GM23338 (cell line): ENCODE data around the gene NRIP1. TPM values are rescaled to one million over a fixed set of nuclear protein-coding genes. Genes with fewer than 3 reads are reported as not detected.
A peak's percentile ranks its signal among the peaks of the same experiment; 100 is the strongest.

Experiments used
- ATAC-seq: fragments of 200-7000 bp; cut with Tn5 transposase; 3 replicates; pipeline ENCODE4 v1.9.1; 2020
- DNase-seq: peaks from one replicate; pipeline ENCODE4 v3.0.0-alpha.2; 2015; ENCODE audit warnings: low spot score
- H2AFZ ChIP-seq: fragments of 200-600 bp; sonication (generic); 2 replicates; pipeline ENCODE4 v1.8.0; 2016; ENCODE audit warnings: antibody characterized with exemption, mild to moderate bottlenecking, moderate library complexity
- H3F3A ChIP-seq: fragments of 200-600 bp; sonication (generic); replicated peaks from 2 replicates; pipeline ENCODE4 v1.8.0; 2017; ENCODE audit warnings: antibody characterized with exemption, mixed run types, low read depth
- H3K27ac ChIP-seq: fragments of 200-600 bp; sonication (generic); 2 replicates; pipeline ENCODE4 v1.6.1; 2016; ENCODE audit warnings: low read depth
- H3K27me3 ChIP-seq: fragments of 200-600 bp; sonication (generic); 2 replicates; pipeline ENCODE4 v1.8.0; 2016; ENCODE audit warnings: mild to moderate bottlenecking, mixed run types, moderate library complexity; ENCODE audit not compliant: insufficient read depth
- H3K36me3 ChIP-seq: fragments of 200-600 bp; sonication (generic); 2 replicates; pipeline ENCODE4 v1.8.0; 2016; ENCODE audit warnings: mild to moderate bottlenecking; ENCODE audit not compliant: insufficient read depth
- H3K4me1 ChIP-seq: fragments of 200-600 bp; sonication (generic); 2 replicates; pipeline ENCODE4 v1.8.0; 2016; ENCODE audit warnings: mild to moderate bottlenecking, moderate library complexity; ENCODE audit not compliant: insufficient read depth
- H3K4me2 ChIP-seq: fragments of 200-600 bp; sonication (generic); 2 replicates; pipeline ENCODE4 v1.7.1; 2017; ENCODE audit warnings: mixed run types
- H3K4me3 ChIP-seq: fragments of 200-600 bp; sonication (generic); 2 replicates; pipeline ENCODE4 v1.6.1; 2016; ENCODE audit warnings: mixed run types
- H3K79me2 ChIP-seq: fragments of 200-600 bp; sonication (generic); replicated peaks from 2 replicates; pipeline ENCODE4 v1.8.0; 2017; ENCODE audit warnings: mild to moderate bottlenecking; ENCODE audit not compliant: insufficient read depth
- H3K9me2 ChIP-seq: fragments of 200-600 bp; sonication (generic); 2 replicates; pipeline ENCODE4 v1.8.0; 2017; ENCODE audit not compliant: insufficient read depth
- H4K20me1 ChIP-seq: fragments of 200-600 bp; sonication (generic); replicated peaks from 2 replicates; pipeline ENCODE4 v1.8.0; 2017; ENCODE audit warnings: mild to moderate bottlenecking; ENCODE audit not compliant: insufficient read depth
- H3K27ac Mint-ChIP-seq: 2 replicates; pipeline ENCODE4 v1.8.0; 2020; ENCODE audit warnings: inconsistent platforms, mild to moderate bottlenecking, moderate library complexity, mixed read lengths
- H3K27me3 Mint-ChIP-seq: 3 replicates; pipeline ENCODE4 v1.8.0; 2022; ENCODE audit warnings: low read depth, mild to moderate bottlenecking, moderate library complexity, mixed read lengths, inconsistent platforms; ENCODE audit not compliant: insufficient read depth, poor library complexity
- H3K36me3 Mint-ChIP-seq: 3 replicates; pipeline ENCODE4 v1.8.0; 2021; ENCODE audit warnings: low read depth, mild to moderate bottlenecking, inconsistent platforms, moderate library complexity, mixed read lengths
- H3K4me1 Mint-ChIP-seq: 3 replicates; pipeline ENCODE4 v1.8.0; 2020; ENCODE audit warnings: mild to moderate bottlenecking, inconsistent platforms, mixed read lengths
- H3K4me3 Mint-ChIP-seq: 3 replicates; pipeline ENCODE4 v1.8.0; 2021; ENCODE audit warnings: moderate library complexity, mild to moderate bottlenecking, inconsistent platforms, mixed read lengths
- H3K9me3 Mint-ChIP-seq: 3 replicates; pipeline ENCODE4 v1.8.0; 2020; ENCODE audit warnings: moderate library complexity, mild to moderate bottlenecking, inconsistent platforms, mixed read lengths
- CREB1 ChIP-seq: fragments of 250-450 bp; sonication (Bioruptor Pico); IDR thresholded peaks from 2 replicates; pipeline ENCODE4 v1.5.0; 2020; ENCODE audit warnings: low read depth, mild to moderate bottlenecking, moderate library complexity
- EZH2 ChIP-seq: fragments of 200-600 bp; sonication (generic); IDR thresholded peaks from one replicate; pipeline ENCODE4 v1.8.0; 2017; ENCODE audit warnings: antibody characterized with exemption, mild to moderate bottlenecking, low read depth; ENCODE audit not compliant: unreplicated experiment
- EZH2phosphoT487 ChIP-seq: fragments of 200-600 bp; sonication (generic); IDR thresholded peaks from one replicate; pipeline ENCODE4 v1.8.1; 2018; ENCODE audit warnings: antibody characterized with exemption; ENCODE audit not compliant: unreplicated experiment
- JUNB ChIP-seq: IDR thresholded peaks from one replicate; pipeline ENCODE4 v1.6.1; 2016; ENCODE audit warnings: antibody characterized with exemption; ENCODE audit not compliant: unreplicated experiment
- NANOG ChIP-seq: IDR thresholded peaks from 2 replicates; pipeline ENCODE4 v1.6.1; 2016; ENCODE audit warnings: antibody characterized with exemption, borderline replicate concordance
- POLR2AphosphoS5 ChIP-seq: IDR thresholded peaks from 2 replicates; pipeline ENCODE4 v1.6.1; 2016; ENCODE audit warnings: antibody characterized with exemption, low read depth
- STAT1 ChIP-seq: IDR thresholded peaks from one replicate; pipeline ENCODE4 v1.6.1; 2016; ENCODE audit warnings: antibody characterized with exemption; ENCODE audit not compliant: unreplicated experiment
- ZNF114 ChIP-seq: fragments of 250-450 bp; sonication (Bioruptor Pico); IDR thresholded peaks from 2 replicates; pipeline ENCODE4 v1.5.0; 2020; ENCODE audit warnings: mild to moderate bottlenecking, moderate library complexity
- ZNF331 ChIP-seq: fragments of 250-450 bp; sonication (Bioruptor Pico); IDR thresholded peaks from 2 replicates; pipeline ENCODE4 v1.5.0; 2020; ENCODE audit warnings: low read depth, mild to moderate bottlenecking, moderate library complexity
- polyA plus RNA-seq: library from polyadenylated mRNA; unstranded; fragments of >200 nt; fragmentation: Nextera tagmentation; extraction: Ambion mirVana; gene quantifications from 2 replicates; pipeline ENCODE4 v1.2.1, GENCODE V29; 2016
- total RNA-seq: library from RNA; depleted of rRNA; stranded (reverse); fragments of >200 nt; shearing (Covaris generic); gene quantifications from 2 replicates; pipeline ENCODE4 v1.2.3, GENCODE V29; 2014
- TF ChIP-seq, protein P1 (sequence below): fragments of 250-450 bp; sonication (Bioruptor Pico); IDR thresholded peaks from 2 replicates; pipeline ENCODE4 v1.5.0; 2020; ENCODE audit warnings: mild to moderate bottlenecking, moderate library complexity
- TF ChIP-seq, protein P2 (sequence below), 2 experiments: fragments of 200-600 bp in 1 of 2; sonication (generic) in 1 of 2; conservative IDR thresholded peaks; 2 replicates each; pipeline versions ENCODE4 v1.5.1 to v1.6.1; 2016 to 2017; ENCODE audit warnings: antibody characterized with exemption in 2 of 2, low read depth in 2 of 2, mild to moderate bottlenecking in 2 of 2, moderate library complexity in 1 of 2
- TF ChIP-seq, protein P3 (sequence below): IDR thresholded peaks from one replicate; pipeline ENCODE4 v1.6.1; 2018; ENCODE audit warnings: antibody characterized with exemption; ENCODE audit not compliant: unreplicated experiment
- TF ChIP-seq, protein P4 (sequence below): IDR thresholded peaks from 2 replicates; pipeline ENCODE4 v1.6.1; 2016; ENCODE audit warnings: antibody characterized with exemption

The NRIP1 gene
- total and polyA plus RNA-seq, 2 experiments from 2014 or later: 3.0 to 9.0 TPM

DNA sequence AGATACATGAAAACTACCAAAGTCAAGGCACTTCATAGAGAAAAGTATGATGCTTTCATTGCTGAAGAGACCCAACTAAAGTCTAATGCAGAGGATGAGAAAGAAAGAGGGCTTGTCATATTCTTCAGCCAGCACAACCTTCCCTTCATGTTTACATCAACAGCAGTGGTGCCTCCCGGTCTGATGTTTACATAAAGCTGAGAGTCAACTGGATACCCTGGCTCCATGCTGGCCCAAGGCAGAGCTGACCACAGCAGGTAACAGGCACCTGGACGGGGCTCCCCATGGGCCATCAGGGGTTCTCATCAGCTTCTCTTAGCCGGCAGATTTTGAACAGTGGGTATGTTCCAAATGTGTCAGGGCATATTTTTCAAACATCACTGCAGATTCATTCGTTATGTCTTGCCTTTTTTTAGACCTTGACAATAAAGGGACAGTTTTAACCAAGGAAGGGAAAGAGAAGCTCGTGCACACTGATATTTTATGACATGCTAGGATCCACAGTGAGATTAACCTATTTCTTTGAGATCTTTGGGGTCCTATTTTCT, 117.1 kb downstream of the NRIP1 start:
- no peaks in the 10 kb centered on the region; the same call in 1 of the 2 replicates for H3K9me2 ChIP-seq
- no peaks in the 10 kb centered on the region for H3K27me3 Mint-ChIP-seq
- no peaks in the 10 kb centered on the region for H4K20me1 ChIP-seq
- peaks cover 6% of the 10 kb centered on the region; the same call in 1 of the 2 replicates for H3K4me1 ChIP-seq
- TF ChIP-seq STAT1: no peak
- TF ChIP-seq POLR2AphosphoS5: no peak
- TF ChIP-seq, protein P1, sequence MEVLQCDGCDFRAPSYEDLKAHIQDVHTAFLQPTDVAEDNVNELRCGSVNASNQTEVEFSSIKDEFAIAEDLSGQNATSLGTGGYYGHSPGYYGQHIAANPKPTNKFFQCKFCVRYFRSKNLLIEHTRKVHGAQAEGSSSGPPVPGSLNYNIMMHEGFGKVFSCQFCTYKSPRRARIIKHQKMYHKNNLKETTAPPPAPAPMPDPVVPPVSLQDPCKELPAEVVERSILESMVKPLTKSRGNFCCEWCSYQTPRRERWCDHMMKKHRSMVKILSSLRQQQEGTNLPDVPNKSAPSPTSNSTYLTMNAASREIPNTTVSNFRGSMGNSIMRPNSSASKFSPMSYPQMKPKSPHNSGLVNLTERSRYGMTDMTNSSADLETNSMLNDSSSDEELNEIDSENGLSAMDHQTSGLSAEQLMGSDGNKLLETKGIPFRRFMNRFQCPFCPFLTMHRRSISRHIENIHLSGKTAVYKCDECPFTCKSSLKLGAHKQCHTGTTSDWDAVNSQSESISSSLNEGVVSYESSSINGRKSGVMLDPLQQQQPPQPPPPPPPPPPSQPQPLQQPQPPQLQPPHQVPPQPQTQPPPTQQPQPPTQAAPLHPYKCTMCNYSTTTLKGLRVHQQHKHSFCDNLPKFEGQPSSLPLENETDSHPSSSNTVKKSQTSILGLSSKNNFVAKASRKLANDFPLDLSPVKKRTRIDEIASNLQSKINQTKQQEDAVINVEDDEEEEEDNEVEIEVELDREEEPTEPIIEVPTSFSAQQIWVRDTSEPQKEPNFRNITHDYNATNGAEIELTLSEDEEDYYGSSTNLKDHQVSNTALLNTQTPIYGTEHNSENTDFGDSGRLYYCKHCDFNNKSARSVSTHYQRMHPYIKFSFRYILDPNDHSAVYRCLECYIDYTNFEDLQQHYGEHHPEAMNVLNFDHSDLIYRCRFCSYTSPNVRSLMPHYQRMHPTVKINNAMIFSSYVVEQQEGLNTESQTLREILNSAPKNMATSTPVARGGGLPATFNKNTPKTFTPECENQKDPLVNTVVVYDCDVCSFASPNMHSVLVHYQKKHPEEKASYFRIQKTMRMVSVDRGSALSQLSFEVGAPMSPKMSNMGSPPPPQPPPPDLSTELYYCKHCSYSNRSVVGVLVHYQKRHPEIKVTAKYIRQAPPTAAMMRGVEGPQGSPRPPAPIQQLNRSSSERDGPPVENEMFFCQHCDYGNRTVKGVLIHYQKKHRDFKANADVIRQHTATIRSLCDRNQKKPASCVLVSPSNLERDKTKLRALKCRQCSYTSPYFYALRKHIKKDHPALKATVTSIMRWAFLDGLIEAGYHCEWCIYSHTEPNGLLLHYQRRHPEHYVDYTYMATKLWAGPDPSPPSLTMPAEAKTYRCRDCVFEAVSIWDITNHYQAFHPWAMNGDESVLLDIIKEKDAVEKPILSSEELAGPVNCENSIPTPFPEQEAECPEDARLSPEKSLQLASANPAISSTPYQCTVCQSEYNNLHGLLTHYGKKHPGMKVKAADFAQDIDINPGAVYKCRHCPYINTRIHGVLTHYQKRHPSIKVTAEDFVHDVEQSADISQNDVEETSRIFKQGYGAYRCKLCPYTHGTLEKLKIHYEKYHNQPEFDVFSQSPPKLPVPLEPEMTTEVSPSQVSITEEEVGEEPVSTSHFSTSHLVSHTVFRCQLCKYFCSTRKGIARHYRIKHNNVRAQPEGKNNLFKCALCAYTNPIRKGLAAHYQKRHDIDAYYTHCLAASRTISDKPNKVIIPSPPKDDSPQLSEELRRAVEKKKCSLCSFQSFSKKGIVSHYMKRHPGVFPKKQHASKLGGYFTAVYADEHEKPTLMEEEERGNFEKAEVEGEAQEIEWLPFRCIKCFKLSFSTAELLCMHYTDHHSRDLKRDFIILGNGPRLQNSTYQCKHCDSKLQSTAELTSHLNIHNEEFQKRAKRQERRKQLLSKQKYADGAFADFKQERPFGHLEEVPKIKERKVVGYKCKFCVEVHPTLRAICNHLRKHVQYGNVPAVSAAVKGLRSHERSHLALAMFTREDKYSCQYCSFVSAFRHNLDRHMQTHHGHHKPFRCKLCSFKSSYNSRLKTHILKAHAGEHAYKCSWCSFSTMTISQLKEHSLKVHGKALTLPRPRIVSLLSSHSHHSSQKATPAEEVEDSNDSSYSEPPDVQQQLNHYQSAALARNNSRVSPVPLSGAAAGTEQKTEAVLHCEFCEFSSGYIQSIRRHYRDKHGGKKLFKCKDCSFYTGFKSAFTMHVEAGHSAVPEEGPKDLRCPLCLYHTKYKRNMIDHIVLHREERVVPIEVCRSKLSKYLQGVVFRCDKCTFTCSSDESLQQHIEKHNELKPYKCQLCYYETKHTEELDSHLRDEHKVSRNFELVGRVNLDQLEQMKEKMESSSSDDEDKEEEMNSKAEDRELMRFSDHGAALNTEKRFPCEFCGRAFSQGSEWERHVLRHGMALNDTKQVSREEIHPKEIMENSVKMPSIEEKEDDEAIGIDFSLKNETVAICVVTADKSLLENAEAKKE (CRISPR knock-in tag): no peak
- TF ChIP-seq EZH2phosphoT487: no peak
- TF ChIP-seq, protein P2, sequence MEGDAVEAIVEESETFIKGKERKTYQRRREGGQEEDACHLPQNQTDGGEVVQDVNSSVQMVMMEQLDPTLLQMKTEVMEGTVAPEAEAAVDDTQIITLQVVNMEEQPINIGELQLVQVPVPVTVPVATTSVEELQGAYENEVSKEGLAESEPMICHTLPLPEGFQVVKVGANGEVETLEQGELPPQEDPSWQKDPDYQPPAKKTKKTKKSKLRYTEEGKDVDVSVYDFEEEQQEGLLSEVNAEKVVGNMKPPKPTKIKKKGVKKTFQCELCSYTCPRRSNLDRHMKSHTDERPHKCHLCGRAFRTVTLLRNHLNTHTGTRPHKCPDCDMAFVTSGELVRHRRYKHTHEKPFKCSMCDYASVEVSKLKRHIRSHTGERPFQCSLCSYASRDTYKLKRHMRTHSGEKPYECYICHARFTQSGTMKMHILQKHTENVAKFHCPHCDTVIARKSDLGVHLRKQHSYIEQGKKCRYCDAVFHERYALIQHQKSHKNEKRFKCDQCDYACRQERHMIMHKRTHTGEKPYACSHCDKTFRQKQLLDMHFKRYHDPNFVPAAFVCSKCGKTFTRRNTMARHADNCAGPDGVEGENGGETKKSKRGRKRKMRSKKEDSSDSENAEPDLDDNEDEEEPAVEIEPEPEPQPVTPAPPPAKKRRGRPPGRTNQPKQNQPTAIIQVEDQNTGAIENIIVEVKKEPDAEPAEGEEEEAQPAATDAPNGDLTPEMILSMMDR (conservative IDR thresholded peaks at IDR 0.05; ENCODE audit: low read depth in 2 of 2): no peak
- TF ChIP-seq JUNB: no peak
- TF ChIP-seq, protein P3, sequence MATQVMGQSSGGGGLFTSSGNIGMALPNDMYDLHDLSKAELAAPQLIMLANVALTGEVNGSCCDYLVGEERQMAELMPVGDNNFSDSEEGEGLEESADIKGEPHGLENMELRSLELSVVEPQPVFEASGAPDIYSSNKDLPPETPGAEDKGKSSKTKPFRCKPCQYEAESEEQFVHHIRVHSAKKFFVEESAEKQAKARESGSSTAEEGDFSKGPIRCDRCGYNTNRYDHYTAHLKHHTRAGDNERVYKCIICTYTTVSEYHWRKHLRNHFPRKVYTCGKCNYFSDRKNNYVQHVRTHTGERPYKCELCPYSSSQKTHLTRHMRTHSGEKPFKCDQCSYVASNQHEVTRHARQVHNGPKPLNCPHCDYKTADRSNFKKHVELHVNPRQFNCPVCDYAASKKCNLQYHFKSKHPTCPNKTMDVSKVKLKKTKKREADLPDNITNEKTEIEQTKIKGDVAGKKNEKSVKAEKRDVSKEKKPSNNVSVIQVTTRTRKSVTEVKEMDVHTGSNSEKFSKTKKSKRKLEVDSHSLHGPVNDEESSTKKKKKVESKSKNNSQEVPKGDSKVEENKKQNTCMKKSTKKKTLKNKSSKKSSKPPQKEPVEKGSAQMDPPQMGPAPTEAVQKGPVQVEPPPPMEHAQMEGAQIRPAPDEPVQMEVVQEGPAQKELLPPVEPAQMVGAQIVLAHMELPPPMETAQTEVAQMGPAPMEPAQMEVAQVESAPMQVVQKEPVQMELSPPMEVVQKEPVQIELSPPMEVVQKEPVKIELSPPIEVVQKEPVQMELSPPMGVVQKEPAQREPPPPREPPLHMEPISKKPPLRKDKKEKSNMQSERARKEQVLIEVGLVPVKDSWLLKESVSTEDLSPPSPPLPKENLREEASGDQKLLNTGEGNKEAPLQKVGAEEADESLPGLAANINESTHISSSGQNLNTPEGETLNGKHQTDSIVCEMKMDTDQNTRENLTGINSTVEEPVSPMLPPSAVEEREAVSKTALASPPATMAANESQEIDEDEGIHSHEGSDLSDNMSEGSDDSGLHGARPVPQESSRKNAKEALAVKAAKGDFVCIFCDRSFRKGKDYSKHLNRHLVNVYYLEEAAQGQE: no peak
- TF ChIP-seq EZH2: no peak
- no peak for TF ChIP-seq NANOG
- no peak for TF ChIP-seq ZNF114 (CRISPR knock-in tag)
- TF ChIP-seq ZNF331 (CRISPR knock-in tag): no peak
- TF ChIP-seq, protein P4, sequence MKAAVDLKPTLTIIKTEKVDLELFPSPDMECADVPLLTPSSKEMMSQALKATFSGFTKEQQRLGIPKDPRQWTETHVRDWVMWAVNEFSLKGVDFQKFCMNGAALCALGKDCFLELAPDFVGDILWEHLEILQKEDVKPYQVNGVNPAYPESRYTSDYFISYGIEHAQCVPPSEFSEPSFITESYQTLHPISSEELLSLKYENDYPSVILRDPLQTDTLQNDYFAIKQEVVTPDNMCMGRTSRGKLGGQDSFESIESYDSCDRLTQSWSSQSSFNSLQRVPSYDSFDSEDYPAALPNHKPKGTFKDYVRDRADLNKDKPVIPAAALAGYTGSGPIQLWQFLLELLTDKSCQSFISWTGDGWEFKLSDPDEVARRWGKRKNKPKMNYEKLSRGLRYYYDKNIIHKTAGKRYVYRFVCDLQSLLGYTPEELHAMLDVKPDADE: no peak
- TF ChIP-seq CREB1 (CRISPR knock-in tag): no peak
- H3K9me3 Mint-ChIP-seq: peaks cover 6% of the 10 kb centered on the region
- no peaks in the 10 kb centered on the region for H3F3A ChIP-seq
- H3K27ac Mint-ChIP-seq: no peak overlapping the region
- no peak overlapping the region for H3K27ac ChIP-seq
- ATAC-seq (no peak; the same call in 2 of the 3 replicates), DNase-seq (no peak)
- 0 out of 2 replicates have a peak overlapping the region, but pooled peaks have one; percentile 33 for H2AFZ ChIP-seq
- H3K4me2 ChIP-seq: no peak overlapping the region; the same call in 1 of the 2 replicates
- H3K27me3 ChIP-seq: no peaks in the 10 kb centered on the region
- H3K4me1 Mint-ChIP-seq: peaks cover 20% of the 10 kb centered on the region
- H3K36me3 Mint-ChIP-seq: peaks cover 4% of the 10 kb centered on the region; the same call in 2 of the 3 replicates
- H3K79me2 ChIP-seq: no peaks in the 10 kb centered on the region
- no peak overlapping the region for H3K4me3 Mint-ChIP-seq
- no peaks in the 10 kb centered on the region for H3K36me3 ChIP-seq
- no peak overlapping the region for H3K4me3 ChIP-seq
